MCF 10A (cell line): ENCODE results near the gene RTN4IP1. TPM values are rescaled to one million over a fixed set of nuclear protein-coding genes. Genes with fewer than 3 reads are reported as not detected.

ENCODE experiments used
- BruUV-seq: library from RNA; stranded (reverse); fragments of 400-500 nt; replicated peaks from 2 replicates; lab custom pipeline; 2021; lab: Mats Ljungman, UMichigan
- CTCF ChIA-PET: fragments of 300-600 bp; sonication (Branson Sonifier 250); formaldehyde crosslinking; extraction: SDS; loops from one replicate; lab custom pipeline; 2021; ENCODE audit warnings: antibody characterized with exemption, inconsistent platforms; lab: Yijun Ruan, JAX
- POLR2A ChIA-PET: fragments of 300-600, 350-650 bp; sonication (Branson Sonifier 250); formaldehyde crosslinking; extraction: SDS; loops from one replicate; lab custom pipeline; 2020; ENCODE audit warnings: antibody characterized with exemption, inconsistent platforms; lab: Yijun Ruan, JAX
- DNase-seq: peaks from one replicate; pipeline ENCODE4 v3.0.0-alpha.2; 2018; ENCODE audit not compliant: unreplicated experiment
- H3K27ac Mint-ChIP-seq: one replicate; pipeline ENCODE4 v1.8.0; 2022; ENCODE audit warnings: mild to moderate bottlenecking, low read depth, mixed read lengths; ENCODE audit not compliant: unreplicated experiment
- H3K27me3 Mint-ChIP-seq: one replicate; pipeline ENCODE4 v1.8.0; 2022; ENCODE audit warnings: mixed read lengths; ENCODE audit not compliant: insufficient read depth, unreplicated experiment
- H3K36me3 Mint-ChIP-seq: one replicate; pipeline ENCODE4 v1.8.0; 2022; ENCODE audit warnings: mild to moderate bottlenecking, moderate library complexity, mixed read lengths; ENCODE audit not compliant: insufficient read depth, unreplicated experiment
- H3K4me1 Mint-ChIP-seq: one replicate; pipeline ENCODE4 v1.8.0; 2022; ENCODE audit warnings: mixed read lengths; ENCODE audit not compliant: insufficient read depth, unreplicated experiment
- H3K4me3 Mint-ChIP-seq: one replicate; pipeline ENCODE4 v1.8.0; 2022; ENCODE audit warnings: mild to moderate bottlenecking, moderate library complexity, mixed read lengths; ENCODE audit not compliant: unreplicated experiment
- H3K9me3 Mint-ChIP-seq: one replicate; pipeline ENCODE4 v1.8.0; 2022; ENCODE audit warnings: mixed read lengths; ENCODE audit not compliant: unreplicated experiment
- intact Hi-C: fragments of 100-400 bp; cut with micrococcal nuclease; formaldehyde crosslinking; loops from 2 replicates; pipeline ENCODE4 v1.14.1; 2022
- total RNA-seq: library from RNA; stranded (reverse); gene quantifications from 2 replicates; pipeline ENCODE4 v1.2.3, GENCODE V29; 2022
- TF ChIP-seq, protein P1 (sequence below): fragments of 200-600 bp; IDR thresholded peaks from one replicate; pipeline ENCODE4 v1.8.0; 2022; ENCODE audit warnings: antibody characterized with exemption, mild to moderate bottlenecking; ENCODE audit not compliant: unreplicated experiment

The RTN4IP1 gene
- total RNA-seq, 1 experiment from 2014 or later = 6.5 TPM

DNA sequence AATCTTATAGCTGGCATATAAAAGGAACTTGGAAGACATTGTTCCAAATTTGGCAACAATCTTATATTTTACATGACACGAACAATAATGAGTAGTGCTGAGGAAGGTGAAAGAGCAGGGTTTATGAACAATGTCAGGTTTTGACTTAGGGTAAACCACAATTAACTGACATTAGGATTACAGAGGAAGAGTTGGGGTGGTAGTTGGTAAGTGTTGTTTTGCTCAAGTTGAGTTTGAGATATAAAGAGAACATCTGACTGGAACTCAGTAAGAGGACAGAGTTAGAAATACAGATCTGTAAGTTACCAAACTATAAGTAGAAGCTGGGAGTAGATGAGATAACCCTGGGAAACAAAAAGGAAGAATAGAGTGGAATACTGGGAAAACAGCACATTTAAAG lies 15.1 kb downstream of the RTN4IP1 start:
- peaks cover 6% of the 10 kb centered on the region for H3K36me3 Mint-ChIP-seq
- TF ChIP-seq, protein P1, sequence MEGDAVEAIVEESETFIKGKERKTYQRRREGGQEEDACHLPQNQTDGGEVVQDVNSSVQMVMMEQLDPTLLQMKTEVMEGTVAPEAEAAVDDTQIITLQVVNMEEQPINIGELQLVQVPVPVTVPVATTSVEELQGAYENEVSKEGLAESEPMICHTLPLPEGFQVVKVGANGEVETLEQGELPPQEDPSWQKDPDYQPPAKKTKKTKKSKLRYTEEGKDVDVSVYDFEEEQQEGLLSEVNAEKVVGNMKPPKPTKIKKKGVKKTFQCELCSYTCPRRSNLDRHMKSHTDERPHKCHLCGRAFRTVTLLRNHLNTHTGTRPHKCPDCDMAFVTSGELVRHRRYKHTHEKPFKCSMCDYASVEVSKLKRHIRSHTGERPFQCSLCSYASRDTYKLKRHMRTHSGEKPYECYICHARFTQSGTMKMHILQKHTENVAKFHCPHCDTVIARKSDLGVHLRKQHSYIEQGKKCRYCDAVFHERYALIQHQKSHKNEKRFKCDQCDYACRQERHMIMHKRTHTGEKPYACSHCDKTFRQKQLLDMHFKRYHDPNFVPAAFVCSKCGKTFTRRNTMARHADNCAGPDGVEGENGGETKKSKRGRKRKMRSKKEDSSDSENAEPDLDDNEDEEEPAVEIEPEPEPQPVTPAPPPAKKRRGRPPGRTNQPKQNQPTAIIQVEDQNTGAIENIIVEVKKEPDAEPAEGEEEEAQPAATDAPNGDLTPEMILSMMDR = no peak
- BruUV-seq = no TSS peak
- ChIA-PET CTCF (interaction anchor here (0.6 kb wide), 1 partner anchor 196 kb away, joined by 3 read pairs; no protein-coding TSS in a partner anchor), POLR2A (no interaction called here)
- H3K27ac Mint-ChIP-seq = no peak overlapping the region
- no peaks in the 10 kb centered on the region for H3K27me3 Mint-ChIP-seq
- H3K4me1 Mint-ChIP-seq = no peaks in the 10 kb centered on the region
- DNase-seq = no peak
- no peaks in the 10 kb centered on the region for H3K9me3 Mint-ChIP-seq
- intact Hi-C loops = no loop called here
- H3K4me3 Mint-ChIP-seq = no peak overlapping the region

DNA sequence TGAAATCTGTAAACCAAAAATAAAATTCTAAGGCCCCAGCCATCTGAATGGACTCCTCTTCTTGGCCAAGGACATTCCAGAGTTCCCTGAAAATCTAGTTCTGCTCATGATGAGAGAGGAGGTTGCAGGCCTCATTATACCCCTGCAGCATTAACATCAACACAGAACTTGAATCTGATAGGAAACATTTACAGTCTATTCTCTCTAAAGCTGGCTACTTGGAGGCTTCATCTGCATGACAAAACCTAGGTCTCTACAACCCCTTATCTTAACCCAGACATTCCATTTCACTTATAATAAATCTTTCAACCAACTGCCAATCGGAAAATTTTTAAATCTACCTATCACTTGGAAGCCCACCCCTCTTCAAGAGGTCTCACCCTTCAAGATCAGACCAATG lies 15.7 kb downstream of the RTN4IP1 start:
- intact Hi-C loops = no loop called here
- DNase-seq = no peak
- Mint-ChIP-seq H3K4me1 (no peaks in the 10 kb centered on the region), H3K4me3 (no peak overlapping the region), H3K36me3 (no peaks in the 10 kb centered on the region), H3K27me3 (no peaks in the 10 kb centered on the region), H3K9me3 (no peaks in the 10 kb centered on the region), H3K27ac (no peak overlapping the region)
- CTCF ChIA-PET = interaction anchor here (0.5 to 1.0 kb wide), 4 partner anchors 45 to 197 kb away, joined by 3 to 4 read pairs (median 3); no protein-coding TSS in a partner anchor
- TF ChIP-seq, protein P1 = no peak
- POLR2A ChIA-PET = interaction anchor here (0.6 kb wide), 1 partner anchor 134 kb away, joined by 3 read pairs; no protein-coding TSS in a partner anchor
- no TSS peak for BruUV-seq

DNA sequence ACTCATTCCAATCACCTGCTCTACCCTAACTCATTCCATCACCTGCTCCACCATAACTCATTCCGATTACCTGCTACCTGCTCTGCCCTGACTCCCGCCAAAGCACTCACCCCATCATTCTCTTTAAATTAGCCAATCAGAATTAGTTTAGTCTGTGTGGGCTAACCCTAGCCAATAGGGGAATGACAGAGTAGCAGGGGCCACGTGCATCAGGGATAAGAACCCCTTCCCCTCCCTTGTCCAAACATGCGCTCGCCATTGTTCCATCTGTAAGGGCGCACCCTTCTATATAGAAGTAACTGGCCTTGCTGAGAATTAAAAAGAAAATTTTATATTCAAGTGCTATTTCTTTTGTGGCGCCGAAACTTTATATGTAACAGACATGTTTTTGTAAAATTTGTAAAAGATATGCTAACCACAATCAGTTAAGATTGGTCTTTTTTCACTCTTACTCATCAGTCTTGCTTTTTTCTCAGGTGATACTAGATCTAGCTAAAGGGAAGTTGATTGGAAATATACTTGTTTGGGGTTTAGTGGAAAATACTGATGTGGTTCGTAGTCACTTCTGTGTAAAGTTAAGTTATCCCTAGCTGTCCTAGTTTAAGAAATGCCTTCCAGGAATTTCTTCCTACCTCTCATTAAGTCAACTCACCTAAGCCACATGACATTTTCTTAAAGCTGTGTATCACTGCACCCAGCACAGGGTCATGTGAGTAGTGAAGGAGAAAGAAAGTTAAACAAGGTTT lies 16.5 kb downstream of the RTN4IP1 start:
- no peaks in the 10 kb centered on the region for H3K36me3 Mint-ChIP-seq
- CTCF ChIA-PET = interaction anchor here (0.5 to 3.1 kb wide), 4 partner anchors 44 to 367 kb away, joined by 3 to 12 read pairs (median 4); no protein-coding TSS in a partner anchor

DNA sequence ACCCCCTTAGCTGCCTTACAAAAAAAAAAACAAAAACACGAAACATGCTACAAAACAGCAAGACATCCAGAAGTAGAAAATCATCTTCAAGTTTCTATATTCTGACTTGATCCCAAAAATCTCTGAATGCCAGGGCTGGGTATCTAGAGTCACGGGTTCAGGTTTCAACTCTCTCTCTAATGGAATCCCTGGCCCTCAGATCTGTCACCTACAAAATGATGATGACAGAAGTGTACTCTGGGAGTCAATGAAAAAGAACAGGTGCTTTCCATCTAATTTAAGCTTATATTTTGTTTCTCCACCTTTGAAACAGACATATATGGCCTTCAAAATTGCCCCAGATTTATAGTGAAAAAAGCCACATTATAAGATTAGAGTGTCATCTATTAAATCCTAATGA lies 18.3 kb downstream of the RTN4IP1 start:
- CTCF ChIA-PET = interaction anchor here (0.6 to 3.1 kb wide), 4 partner anchors 56 to 368 kb away, joined by 3 to 12 read pairs (median 4); no protein-coding TSS in a partner anchor
- no peak overlapping the region for H3K4me3 Mint-ChIP-seq

More for the DNA sequence above, 16.5 kb downstream of the RTN4IP1 start:
- TF ChIP-seq, protein P1 = no peak
- no peak for DNase-seq
- no peaks in the 10 kb centered on the region for H3K4me1 Mint-ChIP-seq
- no peak overlapping the region for H3K27ac Mint-ChIP-seq
- no peak overlapping the region for H3K4me3 Mint-ChIP-seq
- H3K9me3 Mint-ChIP-seq = no peaks in the 10 kb centered on the region
- H3K27me3 Mint-ChIP-seq = no peaks in the 10 kb centered on the region
- intact Hi-C loops = no loop called here
- POLR2A ChIA-PET = interaction anchor here (0.6 kb wide), 1 partner anchor 135 kb away, joined by 3 read pairs; no protein-coding TSS in a partner anchor
- no TSS peak for BruUV-seq

More for the DNA sequence above, 18.3 kb downstream of the RTN4IP1 start:
- DNase-seq = no peak
- H3K9me3 Mint-ChIP-seq = no peaks in the 10 kb centered on the region
- no peaks in the 10 kb centered on the region for H3K4me1 Mint-ChIP-seq
- POLR2A ChIA-PET = no interaction called here
- H3K36me3 Mint-ChIP-seq = no peaks in the 10 kb centered on the region
- TF ChIP-seq, protein P1 = no peak
- no TSS peak for BruUV-seq
- intact Hi-C loops = no loop called here
- no peaks in the 10 kb centered on the region for H3K27me3 Mint-ChIP-seq
- no peak overlapping the region for H3K27ac Mint-ChIP-seq
